Skin epidermis (tissue), 12 donors: ENCODE data around the gene CHRND.
A peak's percentile ranks its signal among the peaks of the same experiment; 100 is the strongest.

ENCODE experiments used
- H3K27ac ChIP-seq, 21 experiments: fragments of 200-600 bp; sonication (generic) in 11 of 21; one replicate each; pipeline ENCODE4 v1.5.0; 2020; ENCODE audit warnings: mild to moderate bottlenecking in 3 of 21, inconsistent platforms in 2 of 21, moderate library complexity in 2 of 21
- H3K4me3 ChIP-seq, 7 experiments: fragments of 200-600 bp; sonication (generic) in 2 of 7; one replicate each; pipeline ENCODE4 v1.5.0; 2020; ENCODE audit warnings: inconsistent platforms in 2 of 7, mild to moderate bottlenecking in 2 of 7, moderate library complexity in 1 of 7

The CHRND gene

DNA sequence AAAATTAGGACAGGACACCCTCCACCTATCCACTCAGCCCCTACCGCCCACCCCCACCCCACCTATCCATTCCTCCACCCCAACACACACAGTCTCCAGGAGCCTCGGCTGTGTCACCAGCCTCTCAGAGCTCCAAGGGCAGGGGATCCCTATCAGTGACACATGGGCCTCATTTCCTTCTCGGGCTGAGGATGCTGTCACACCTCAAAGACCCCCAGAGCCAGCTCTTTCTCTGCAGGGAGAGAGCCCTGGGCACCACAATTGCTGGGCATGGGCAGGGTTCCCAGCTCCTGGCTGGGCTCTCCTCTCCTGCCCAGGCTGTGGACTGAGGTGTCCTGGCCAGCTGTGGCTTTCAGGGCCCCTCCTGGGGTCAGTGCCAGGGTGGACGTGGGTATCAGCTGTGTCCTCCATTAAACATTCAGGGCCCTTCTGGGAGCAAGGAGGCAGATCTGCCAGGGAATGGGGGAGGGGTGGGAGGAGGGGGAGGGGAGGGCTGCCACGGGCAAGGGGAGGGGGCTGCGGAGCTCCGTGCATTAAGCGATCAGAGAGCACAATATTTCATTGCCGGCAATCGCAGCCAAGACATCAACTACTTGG, 24.1 kb upstream of the CHRND start:
- no peak overlapping the region for H3K4me3 ChIP-seq
- no peak overlapping the region for H3K27ac ChIP-seq

DNA sequence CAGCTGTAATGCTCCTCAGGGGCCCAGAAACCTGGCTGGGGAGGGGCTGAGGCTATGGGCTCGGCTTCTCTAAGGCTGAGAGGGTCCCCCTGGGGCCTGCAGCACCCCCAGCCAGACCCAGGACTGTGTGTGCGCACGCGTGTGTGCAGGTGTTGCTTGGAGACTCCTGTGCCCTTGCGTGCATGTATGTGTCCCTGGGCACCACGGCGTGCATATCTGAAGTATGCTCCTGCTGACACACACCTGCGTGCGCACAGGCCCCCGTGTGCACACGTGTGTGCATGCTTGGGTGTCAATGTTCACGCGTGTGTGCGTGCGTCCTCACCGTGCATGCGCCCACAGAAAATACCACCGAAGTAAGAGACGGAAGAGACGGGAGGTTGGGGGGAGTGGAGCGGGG, 23.4 kb upstream of the CHRND start:
- no peak overlapping the region for H3K27ac ChIP-seq
- peak overlapping the region in 1 of 7 experiments; percentile 2 for H3K4me3 ChIP-seq

DNA sequence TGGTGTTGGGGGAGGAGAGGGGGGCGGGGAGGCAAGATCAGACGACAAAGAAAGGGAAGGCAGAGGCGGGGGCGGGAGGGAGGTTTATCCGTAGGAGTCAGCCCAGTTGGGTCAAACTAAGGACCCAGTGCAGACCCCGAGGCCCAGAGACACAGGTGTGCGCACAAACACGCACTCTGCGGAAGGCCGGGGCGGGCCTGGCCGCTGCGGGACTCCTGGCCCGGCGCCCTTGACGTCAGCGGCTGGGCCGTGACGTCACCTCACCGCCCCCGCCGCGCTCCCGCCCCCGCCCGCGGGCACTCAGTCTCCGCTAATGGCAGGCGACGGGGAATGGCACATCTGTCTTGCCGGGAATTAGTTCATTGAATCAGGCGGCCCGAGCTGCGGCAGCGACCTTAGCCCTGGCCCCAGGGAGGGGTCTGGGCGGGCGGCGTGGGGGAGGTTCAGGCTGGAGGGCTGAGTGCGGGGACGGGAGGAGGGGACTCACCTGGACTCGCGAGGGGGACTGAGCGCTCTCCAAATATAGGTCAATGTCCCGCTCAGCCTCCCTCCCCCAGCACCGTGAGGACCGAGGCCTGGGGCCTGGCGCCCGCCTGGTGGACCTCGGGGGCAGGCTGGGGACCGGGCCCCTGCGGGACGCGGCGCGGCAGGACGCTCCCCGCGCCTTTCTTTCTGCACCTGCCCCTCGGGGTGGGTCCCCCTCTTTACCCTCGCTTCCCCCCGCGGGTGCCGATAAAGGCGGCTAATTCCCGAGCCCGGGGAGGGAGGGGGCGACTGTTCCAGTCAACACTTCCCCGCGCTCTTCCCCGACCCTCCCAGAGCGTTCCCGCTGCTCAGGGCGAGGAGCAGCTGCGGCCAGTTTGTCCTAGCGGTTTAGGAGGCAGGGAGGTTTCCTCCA, 22.8 kb upstream of the CHRND start:
- peak overlapping the region in 4 of 21 experiments; percentile 2 to 43 (median 20) for H3K27ac ChIP-seq
- peak overlapping the region; percentile 2 to 25 (median 7) for H3K4me3 ChIP-seq

DNA sequence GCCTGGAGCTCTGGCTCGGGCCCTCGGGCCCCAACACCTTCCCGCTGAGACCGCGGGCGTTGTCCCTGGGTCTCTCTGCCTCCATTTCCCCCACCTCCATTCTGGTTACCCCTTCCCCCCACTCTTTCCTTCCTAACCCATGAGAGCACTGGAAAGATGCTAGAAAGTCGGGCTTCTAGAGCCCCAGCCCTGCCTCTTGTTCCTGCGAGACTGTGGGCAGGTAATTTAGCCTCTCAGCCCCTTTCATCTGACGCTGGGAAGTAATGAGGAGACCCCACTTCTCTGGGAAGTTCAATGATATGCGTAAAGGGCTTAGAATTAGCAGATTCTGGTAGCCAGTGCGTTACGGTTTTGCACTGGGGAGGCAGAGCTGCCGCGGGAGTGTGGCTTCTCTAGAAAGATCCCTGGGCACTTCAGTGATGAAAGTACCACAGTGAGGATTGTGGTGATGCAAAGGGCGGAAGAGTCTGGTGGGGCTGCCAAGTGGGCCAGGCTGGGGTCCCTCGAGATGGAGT, 22.1 kb upstream of the CHRND start:
- peak overlapping the region in 1 of 7 experiments; percentile 25 for H3K4me3 ChIP-seq
- peak overlapping the region in 3 of 21 experiments; percentile 2 to 43 (median 5) for H3K27ac ChIP-seq

DNA sequence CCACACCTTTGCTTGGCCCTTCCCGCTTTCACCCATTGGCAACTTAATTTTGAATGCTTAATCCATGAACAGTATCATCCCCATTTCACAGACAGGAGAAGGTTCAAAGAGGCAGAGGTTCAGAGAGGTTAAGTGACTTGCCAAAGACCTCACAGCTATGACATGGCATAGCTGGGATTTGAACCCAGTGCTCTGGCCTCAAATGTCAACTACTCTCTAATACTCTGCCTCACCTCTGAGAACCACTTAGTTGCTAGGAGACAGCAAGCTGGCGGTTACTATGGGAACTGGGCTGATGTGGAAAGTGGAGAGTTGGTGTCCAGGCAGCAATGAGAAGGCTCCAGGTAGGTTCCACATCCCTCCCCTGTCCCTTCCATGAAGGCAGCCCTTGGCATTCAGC, 21.5 kb upstream of the CHRND start:
- H3K27ac ChIP-seq = no peak overlapping the region

DNA sequence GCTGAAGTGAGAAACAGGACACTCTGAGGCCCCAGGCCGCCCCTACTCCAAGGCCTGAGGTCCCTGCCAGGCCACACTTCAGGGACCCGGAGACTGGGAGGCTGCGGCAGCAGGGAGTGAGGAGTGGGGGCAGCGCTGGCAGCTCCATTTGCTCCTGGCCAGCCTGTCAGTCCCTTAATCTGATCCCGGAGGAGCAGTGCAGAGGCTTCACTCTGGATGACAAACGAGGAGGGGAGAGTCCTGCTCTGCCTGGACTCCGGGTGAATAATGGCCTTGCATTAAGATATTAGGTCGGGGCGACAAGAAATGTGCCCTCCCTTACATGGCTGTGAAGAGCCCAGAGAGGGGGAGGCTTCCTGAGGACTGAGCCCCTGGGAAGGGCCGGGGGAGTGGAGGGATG, 20.1 kb upstream of the CHRND start:
- H3K4me3 ChIP-seq = no peak overlapping the region
- no peak overlapping the region for H3K27ac ChIP-seq

More for the DNA sequence above, 21.5 kb upstream of the CHRND start:
- no peak overlapping the region for H3K4me3 ChIP-seq

DNA sequence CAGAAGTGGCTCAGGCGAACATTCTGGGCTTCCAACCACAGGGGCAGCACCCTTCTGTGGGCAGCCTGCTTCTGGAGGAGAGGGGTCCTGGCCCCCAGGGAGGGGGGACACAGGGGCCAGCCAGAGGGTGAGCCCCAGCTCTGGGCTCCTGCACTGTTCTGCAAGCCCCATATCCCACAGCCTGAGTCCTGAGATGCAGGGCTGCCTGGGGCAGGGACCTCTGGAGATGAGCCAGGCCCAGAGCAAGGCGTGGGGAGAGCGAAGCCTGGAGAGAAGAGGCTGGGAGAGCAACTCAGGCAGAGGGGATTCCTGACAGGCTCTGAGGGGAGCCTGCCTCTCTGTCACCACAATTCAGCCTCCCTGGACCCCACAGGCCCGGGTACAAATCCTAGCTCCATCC, 19.3 kb upstream of the CHRND start:
- Histone ChIP-seq H3K27ac (no peak overlapping the region), H3K4me3 (no peak overlapping the region)

DNA sequence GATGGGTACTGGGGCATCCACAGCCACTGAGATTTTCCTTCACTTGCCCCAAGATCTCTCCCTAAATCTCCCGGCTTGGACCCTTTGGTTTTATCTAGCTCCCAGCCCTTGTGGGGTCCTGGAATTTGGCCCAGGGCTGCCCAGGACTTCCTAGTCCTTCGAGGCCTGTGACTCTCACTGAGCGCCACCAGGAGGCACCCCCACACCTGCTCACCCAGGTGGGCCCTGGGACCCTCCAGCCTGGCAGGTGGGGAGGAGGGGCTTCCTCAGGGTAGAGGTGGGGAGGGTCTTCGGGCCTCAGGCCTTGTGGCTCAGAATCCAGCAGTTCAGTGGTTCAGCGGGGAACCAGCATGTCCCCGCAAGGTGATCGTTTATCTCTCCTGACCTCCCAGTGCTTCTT, 17.7 kb upstream of the CHRND start:
- Histone ChIP-seq H3K27ac (no peak overlapping the region), H3K4me3 (no peak overlapping the region)

DNA sequence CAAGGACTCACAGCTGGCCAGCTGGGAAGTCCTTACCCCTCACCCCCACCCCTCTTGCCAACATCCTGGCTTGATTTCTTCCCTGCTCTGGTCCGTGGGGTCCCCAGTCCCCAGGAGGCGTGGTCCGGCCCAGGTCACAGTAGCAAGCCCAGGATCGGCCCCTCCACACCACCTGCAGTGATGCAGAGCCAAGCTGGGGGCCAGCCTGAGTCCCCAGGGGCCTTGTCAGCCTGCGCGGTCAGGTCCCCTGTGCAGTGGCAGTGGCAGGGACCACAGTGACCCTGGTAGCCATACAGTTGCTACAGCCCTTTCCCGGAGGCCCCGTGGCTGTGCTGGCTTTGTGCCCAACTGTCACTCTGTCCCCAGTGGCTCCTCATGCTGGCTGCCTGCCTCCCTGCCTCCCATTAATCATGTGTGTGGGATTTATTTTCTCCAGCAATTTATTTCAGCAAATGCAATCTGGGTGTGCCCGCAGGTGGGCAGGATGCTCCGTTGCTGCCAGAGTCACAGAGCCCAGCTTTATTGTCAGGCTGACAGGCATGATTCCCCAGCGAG, 14.5 kb upstream of the CHRND start:
- Histone ChIP-seq H3K4me3 (no peak overlapping the region), H3K27ac (no peak overlapping the region)

DNA sequence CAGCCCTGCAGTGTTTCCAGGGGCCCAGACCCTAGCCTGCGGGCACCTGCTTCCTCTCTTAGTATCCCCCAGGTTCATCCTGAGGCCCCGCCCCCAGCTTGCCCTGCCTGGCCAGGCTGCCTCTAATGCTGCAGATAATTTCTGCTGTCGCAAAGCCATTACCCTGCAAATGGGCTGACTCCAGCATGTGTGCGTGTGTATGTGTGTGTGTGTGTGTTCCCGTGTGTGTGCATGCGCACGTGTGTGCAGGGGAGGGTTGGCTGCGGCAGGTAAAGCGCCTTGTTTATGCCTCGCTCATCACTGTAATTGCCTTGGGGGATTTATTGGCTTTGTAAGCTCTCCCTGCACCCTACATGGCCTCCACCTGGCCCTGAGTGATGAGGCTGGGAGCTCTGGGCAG, 13.4 kb upstream of the CHRND start:
- Histone ChIP-seq H3K4me3 (no peak overlapping the region), H3K27ac (no peak overlapping the region)

DNA sequence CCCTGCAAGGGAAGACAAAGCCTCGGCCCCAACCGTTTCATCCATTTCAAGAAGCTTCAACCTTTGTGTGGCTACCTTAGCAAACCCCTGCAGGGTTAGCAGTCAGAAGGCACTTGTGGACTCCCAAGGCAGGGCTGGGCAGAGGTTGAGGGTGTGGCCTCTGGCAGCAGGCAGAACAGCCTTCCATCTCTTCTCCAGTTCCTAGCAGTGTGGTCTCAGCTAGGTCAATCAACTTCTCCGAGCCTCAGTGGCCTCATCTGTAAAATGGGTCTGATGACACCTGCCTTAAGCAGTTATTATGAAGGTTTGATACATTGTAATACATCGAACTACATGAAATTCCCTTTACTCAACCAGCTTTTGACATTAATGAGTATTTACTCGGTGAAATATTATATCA, 12.6 kb upstream of the CHRND start:
- Histone ChIP-seq H3K27ac (no peak overlapping the region), H3K4me3 (no peak overlapping the region)

DNA sequence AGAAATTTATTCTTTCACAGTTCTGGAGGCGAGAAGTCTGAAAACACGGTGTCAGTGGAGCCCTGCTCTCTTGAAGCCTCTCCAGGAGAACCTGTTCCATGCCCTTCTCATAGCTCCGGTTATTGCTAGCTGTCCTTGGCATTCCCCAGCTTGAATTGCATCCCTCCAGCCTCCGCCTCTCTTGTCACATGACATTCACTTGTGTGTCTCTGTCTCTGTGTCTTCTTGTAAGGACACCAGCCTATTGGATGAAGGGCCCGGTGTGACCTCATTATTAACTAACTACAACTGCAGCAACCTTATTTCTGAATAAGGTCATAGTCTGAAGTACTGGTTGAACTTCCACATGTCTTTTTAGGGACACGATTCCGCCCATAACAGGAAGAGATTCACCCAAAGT, 10.3 kb upstream of the CHRND start:
- no peak overlapping the region for H3K4me3 ChIP-seq
- no peak overlapping the region for H3K27ac ChIP-seq

DNA sequence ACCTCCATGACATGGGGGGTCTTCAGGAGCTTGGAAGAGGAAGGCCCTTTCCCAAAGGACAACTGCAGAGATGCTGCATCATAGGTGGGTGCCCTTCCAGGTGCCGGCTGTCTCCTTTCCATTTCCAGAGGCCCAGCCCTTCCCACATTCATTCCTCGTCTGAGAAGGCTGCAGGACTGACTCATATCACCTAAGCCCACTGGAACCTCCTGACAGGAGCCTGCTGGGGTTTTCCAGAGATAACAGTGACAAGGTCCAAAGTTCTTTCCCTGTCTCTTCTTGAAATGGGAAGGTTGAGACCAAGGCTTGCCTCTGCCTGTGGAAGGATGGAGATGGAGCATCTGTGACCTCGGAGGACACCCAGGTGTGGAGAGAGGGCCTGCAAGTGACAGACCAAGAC, 9.4 kb upstream of the CHRND start:
- no peak overlapping the region for H3K4me3 ChIP-seq
- H3K27ac ChIP-seq = no peak overlapping the region

DNA sequence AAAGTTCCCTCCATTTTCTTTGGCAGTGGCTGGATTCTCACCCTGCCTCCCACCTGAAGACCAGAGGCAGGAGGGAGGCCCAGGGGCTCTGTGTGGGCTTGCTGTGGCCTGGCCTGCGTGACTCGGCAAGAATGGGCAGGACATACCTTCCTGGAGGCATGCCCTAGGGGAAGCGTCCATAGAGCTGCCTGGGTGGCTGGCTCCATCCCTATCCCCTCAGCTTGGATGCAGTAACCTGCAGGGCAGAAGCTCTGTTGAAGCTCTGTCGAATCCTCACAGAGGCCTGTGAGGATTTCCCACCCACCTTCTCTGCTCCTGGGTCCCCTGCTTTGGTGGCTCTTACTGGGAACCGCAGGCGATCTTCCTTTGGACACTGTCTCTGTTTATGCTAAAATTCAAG, 7.1 kb upstream of the CHRND start:
- Histone ChIP-seq H3K4me3 (no peak overlapping the region), H3K27ac (no peak overlapping the region)

DNA sequence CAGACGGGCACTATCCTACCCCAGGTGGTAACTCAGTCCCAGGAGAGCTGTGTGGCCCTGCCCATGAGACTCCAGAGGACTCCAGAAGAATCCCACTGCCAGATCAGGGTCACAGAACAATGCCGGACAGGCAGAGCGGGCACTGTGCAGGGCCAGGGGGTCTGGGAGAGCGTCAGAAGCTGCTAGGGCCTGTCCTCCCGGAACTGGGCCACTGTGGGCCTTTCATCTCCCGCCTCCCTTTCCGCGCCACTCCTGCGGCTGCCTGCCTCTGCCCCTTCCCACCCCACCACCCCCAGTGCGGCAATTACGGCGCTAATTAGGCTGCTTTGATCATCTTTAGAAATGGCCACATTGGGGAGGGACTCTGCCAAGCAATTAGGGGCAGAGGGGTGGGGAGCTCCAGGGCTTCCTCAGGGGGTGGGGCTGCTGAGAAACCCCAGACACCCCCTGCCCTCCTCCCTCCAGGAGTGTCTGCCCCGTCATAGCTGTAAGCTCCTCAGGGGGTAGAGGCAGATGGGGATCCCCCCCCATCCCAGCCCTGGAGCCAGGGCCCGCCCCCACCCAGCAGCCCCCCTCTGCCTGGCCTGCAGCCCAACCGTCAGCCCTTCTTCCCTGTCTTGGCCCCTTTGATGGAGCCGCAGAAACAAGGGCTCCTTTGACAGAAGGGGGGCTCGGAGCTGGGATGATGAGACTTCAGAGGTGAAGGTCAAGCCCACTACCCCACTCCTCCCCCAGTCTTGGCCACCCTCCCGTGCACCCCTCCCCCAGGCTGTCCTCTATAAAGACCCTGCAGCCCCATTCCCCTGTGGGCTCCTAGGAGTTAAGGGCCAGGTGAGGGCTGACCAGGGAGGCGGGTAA, 6.2 kb upstream of the CHRND start, which contains the start of gene PRSS56:
Gene PRSS56, plus strand, starts transcription at position 808 of the 858 bp plus-strand sequence. CDS start 211 bp downstream, outside the sequence.
- H3K4me3 ChIP-seq = no peak within 1 kb of the TSS
- no peak within 1 kb of the TSS for H3K27ac ChIP-seq

DNA sequence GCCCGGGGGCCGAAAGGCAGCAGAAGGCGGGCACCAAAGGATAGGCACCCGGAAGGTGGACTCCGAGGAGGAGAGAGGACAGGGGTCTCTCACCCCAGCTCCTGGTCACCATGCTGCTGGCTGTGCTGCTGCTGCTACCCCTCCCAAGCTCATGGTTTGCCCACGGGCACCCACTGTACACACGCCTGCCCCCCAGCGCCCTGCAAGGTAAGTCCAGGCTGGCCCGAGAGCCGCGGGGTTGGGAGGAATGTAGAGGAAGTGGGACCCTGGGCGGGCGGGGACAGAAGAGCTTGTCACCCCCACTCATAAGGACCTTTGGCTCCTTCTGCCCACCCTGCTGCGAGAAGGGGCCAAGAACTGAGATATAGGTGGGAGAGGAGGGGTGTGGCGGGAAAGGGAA, 5.5 kb upstream of the CHRND start:
- Histone ChIP-seq H3K4me3 (no peak overlapping the region), H3K27ac (no peak overlapping the region)

DNA sequence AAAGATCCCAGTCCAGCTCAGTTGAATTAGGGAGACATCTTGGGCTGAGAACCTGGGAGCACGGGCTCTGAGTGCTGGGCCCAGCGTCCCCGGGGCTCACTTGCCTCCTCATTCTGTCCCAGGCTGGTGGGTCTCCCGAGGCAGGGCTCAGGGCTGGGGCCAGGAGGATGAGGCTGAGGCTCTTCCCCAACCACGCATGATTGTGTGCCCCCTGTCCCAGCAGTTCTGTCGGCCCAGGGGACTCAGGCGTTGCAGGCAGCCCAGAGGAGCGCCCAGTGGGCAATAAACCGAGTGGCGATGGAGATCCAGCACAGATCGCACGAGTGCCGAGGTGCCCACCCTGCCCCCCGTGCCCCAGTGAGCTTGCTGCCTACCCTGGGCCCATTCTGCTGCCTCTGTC, 4.9 kb upstream of the CHRND start:
- Histone ChIP-seq H3K27ac (no peak overlapping the region), H3K4me3 (no peak overlapping the region)

DNA sequence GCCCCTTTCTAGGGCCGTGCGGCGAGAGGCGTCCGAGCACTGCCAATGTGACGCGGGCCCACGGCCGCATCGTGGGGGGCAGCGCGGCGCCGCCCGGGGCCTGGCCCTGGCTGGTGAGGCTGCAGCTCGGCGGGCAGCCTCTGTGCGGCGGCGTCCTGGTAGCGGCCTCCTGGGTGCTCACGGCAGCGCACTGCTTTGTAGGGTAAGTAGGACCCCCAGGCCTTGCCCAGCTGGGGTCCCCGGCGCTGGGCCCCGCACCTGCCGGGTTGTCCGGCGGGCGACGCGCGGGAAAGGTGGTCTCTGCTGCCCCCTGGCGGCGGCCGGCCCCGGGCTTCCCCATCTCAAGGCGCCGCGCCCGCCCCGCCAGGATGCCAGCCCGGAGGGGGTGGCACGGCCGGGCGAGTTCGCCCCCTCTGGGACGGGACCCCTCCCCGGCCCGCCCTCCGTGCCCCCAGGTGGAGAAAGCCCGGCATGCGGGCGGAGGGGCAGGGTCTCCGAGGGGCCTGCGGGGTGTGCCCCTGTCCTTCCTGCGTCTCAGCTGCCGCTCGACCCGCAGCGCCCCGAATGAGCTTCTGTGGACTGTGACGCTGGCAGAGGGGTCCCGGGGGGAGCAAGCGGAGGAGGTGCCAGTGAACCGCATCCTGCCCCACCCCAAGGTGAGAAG, 3.9 kb upstream of the CHRND start:
- Histone ChIP-seq H3K27ac (no peak overlapping the region), H3K4me3 (peak overlapping the region in 2 of 7 experiments; percentile 8 to 11)
